Retina (tissue), 1 donor: ENCODE data around the gene ZNRF1.
A peak's percentile ranks its signal among the peaks of the same experiment; 100 is the strongest.

Source experiments
- DNase-seq: peaks from one replicate; pipeline ENCODE4 v3.0.0-alpha.2; 2016

ZNRF1 gene

DNA sequence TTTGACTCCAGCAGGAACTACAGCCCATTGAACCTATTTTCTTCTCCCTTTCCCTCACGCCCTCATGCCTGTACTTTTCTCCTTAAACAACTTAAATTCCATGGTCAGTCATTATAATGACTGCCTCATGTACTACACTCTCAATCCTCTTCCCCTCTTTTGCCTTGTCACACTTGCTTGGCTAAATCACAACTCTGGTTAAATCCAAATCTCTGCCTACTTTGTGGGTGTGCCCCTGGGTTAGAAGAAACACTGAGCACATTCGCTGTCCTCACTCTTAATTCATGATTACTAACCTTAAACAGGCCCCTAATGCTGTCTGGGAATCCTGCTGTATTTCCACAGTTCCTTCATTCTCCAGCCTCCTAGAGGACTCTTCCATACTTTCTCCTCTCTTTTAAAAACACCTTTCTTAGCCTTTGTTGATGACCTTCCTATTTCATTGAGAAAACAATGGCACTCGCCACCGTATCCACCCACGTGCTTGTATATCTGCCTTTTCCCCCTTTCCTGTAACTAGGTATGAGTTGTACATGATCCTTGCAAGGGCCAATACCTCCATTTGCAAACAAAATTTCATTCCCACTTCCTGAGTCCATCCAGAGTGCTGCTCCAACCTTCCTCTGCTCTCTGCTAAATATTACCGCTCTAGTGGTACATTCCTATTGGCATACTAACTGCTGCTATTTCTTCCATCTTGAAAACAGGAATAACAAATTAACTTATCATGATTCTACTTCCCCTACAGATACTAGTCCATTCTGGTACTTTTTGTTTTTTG, 28.9 kb downstream of the ZNRF1 start:
- no peak for DNase-seq

DNA sequence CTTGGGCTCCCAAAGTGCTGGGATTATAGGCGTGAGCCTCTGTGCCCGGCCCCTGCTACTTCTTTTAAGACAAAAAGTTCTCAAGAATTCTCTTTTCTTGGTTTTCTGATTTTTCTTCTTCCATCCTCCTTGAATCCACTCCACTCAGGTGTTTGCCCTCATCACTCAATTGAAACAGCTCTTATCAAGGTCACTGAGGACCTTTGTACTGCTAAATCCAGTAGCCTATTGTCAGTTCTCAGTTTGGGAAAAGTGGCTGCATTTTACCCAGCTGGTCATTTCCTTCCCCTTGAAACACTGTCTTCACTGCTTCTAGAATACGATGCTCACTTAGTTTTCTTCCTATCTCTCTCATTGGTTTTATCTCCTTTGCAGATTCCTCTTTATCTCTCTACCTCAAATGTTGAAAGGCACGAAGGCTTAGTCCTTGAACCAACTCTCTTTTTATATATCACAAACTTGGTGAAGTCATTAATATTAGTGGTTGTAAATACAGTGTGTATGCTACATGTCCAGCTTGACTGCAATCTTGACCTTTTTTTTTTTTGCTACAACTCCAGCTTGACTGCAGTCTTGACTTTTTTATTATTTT, 29.8 kb downstream of the ZNRF1 start:
- DNase-seq, result no peak

DNA sequence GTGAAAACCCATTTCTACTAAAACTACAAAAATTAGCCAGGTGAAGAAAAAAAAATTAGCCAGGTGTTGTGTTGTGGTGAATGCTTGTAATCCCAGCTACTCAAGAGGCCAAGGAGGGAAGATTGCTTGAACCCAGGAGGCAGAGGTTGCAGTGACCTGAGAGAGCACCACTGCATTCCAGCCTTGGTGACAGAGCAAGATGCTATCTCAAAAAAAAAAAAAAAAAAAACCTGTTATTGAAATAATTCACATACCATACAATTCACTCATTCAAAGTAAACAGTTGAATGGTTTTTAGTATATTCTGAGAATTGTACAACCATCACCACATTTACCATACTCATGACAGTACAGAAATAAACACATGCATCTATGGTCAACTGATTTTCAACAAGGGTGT, 31.0 kb downstream of the ZNRF1 start:
- no peak for DNase-seq

DNA sequence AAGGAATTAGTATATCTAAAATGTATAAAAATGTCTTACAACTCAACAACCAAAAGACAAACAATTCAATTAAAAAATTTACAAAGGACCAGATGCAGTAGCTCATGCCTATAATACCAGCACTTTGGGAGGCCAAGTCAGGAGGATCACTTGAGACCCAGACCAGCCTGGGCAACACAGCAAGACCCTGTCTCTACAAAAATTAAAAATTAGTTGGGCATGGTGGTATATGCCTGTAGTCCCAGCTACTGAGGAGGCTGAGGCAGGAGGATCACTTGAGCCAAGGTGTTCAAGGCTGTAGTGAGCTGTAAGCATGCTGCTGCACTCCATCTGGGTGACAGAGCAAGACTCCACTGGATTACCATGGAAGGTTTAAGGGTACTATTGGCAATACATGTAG, 33.8 kb downstream of the ZNRF1 start:
- DNase-seq, result no peak

DNA sequence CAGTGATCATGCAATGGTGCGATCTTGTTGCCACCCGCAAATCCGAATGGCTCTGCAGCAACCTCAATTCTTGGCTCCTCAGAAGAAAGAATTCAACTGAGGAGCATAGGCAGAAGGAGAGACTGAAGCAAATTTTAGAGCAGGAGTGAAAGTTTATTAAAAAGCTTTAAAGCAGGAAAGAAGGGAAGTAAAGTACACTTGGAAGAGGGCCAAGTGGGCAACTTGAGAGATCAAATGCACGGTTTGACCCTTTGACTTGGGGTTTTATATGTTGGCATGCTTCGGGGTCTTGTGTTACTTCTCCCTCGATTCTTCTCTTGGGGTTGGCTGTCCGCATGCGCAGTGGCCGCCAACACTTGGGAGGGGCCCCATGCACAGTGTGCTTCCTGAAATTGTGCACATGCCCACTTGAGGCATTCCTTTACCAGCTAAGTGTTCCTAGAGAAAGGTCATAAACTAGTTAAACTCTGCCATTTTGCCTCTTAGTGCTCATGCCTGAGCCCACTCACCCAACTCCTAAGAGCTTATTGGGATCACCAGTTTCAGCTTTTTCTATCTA, 36.7 kb downstream of the ZNRF1 start:
- DNase-seq, result no peak

DNA sequence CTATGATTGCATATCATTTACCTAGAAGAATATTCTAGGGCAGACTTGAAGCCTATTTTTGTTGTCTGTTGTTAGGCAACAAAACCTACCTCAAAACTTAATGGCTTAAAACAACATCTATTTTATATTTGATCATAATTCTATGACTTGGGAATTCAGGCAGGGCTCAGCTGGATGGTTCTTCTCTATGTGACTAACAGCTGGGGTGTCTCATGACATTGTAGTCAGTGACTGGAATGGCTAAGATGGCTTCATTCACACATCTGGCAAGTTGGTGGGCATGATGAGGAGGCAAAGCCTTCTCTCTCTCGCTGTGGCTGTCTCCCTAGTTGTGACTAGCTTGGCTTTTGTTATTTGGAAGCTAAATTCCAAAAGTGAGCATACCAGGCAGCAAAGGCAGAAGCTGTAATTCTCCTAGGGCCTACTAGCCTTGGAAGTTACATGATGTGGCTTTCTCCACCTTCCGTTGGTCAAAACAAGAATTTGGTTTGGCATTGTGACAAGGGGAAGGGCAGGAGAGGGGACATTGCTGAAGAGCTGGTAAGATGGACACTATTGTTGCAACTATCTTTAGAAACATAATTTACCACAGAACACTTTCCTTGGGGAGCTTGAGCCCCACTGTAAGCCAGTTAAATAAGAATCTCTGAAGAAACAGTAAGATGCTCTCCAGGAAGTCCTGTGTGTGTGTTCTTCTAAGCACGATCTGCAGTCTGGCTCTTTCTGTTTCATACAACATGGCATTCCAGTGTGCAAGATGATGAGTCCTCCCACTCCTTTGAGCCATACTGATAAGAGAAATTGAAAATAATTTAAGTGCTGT, 39.4 kb downstream of the ZNRF1 start:
- DNase-seq, result no peak

DNA sequence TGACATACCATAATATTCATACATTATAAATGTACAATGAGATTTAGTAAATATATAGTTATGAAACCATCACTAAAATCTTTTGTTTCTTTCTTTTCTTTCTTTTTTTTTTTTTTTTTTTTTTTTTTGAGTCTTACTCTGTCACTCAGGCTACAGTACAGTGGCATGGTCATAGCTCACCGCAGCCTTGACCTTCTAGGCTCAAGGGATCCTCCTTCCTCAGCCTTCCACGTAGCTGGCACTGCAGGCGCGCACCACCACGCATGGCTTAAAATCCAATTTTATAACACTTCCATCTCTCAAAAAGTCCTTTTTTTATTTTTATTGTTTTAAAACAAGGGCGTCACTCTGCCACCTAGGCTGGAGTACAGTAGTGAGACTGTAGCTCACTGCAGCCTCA, 41.1 kb downstream of the ZNRF1 start:
- DNase-seq, result no peak

DNA sequence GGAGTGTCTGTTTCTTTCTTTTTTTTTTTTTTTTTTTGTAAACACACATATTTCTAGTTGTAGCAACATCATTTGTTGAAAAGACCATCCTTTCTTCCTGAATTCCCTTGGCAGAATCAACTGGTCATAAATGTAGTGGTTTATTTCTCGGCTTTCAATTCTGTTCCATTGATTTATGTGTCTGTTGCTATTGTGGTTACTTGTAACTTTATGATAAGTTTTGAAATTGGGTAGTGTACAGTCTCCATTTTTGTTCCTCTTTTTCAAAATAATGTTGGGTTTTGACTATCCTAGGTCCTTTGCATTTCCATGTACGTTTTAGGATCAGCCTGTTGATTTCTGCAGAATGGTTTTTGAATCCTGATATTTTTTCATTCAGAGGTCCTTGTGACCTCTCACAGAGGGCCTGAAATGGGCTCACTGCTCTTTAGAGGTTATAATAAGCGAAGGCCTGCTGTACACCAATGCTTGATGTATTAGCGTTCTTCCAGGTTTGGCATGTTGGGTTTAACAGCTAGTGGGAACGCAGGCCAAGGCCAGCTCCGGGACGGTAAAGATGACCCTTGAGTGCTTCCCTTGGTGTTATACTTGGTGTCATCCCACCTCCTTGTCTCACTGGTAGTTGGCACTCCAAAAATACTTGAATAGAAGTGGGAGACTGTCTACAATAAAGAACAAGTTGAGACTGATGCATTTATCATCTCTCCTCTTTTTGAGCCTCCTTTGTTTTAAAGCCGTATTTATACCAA, 43.8 kb downstream of the ZNRF1 start:
- DNase-seq, result no peak

DNA sequence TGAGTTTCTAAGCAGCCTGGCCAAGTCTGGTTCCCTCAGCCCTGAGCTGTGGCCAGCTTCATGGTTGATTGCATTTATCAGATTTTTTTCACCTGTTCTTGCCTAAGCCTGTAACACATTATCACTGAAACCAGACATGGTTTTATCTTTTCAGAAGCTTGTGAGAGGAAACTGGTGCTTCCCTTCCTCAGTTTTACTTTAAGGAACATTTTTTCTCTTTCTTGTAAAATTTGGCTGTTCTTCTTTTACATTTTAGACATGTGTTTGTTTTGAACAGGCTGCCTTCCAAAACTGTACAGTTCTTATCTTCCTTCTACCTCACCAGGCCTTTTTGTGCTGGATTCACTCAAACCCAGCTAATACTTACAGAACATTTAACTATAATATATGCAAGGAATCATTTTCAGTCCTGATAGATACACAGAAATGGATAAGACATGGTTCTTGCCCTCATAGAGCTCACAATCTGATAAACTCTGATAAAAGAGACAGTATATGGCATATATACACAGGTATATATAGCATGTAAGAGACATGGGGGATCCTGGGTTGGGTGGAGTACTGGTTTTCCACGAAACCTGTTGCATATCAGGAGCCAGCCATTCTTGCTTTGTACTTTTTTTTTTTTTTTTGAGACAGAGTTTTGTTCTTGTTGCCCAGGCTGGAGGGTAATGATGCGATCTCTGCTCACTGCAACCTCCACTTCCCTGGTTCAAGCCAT, 44.5 kb downstream of the ZNRF1 start:
- no peak for DNase-seq

DNA sequence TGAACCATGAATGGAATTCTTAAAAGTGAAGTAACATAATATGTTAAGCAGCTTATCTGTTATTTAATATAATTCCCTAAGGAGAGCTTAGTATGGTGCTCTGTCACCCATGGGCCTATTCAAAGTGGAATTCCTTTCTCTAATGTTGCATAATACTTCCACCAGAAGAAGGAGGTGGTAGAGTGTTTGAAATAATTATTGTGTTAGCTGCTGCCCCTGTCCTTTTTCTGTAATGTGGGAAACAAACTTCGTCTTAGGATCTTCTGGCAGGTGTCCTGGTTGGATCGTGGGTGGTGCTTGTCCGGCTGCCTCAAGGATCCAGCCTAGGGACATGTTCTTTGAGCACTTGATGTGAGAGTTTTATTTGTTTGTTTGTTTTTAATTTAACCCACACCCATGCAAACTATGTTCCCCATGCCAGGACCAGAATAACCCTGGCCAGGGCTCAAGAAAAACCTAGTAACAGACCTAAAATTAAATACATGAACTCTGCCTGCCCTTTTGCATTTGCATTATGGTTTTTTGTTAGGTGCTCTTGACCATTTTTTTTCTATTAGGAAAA, 46.1 kb downstream of the ZNRF1 start:
- no peak for DNase-seq

DNA sequence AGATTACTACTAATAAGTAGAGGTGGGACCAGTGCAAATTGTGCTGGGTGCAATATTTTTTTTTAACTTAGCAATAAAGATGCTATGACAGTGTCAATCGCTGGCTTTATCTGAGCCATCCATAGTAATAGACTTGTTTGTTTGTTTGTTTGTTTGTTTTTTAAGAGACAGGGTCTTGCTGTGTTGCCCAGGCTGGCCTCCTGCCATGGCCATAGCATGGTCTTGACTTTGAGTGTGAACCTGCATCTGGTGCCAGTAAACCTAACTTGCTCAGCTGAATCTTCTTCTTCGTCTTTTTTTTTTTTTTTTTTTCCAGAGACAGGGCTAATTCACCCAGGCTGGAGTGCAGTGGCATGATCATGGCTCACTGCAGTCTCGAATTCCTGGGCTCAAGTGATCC, 46.6 kb downstream of the ZNRF1 start:
- no peak for DNase-seq

DNA sequence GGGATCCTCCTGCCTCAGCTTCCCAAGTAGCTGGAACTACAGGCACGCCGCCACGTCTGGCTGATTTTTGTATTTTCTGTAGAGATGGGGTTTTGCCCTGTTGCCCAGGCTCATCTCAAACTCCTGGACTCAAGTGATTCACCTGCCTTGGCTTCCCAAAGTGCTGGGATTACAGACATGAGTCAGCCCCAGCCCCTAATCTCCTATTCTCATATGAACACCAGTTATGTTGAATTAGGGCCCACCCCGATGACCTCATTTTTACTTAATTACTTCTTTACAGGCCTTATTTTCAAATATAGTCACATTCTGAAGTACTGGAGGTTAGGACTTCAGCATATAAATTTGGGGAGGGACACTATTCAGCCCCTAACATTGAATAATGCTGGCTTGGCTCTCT, 49.2 kb downstream of the ZNRF1 start:
- DNase-seq, result no peak

DNA sequence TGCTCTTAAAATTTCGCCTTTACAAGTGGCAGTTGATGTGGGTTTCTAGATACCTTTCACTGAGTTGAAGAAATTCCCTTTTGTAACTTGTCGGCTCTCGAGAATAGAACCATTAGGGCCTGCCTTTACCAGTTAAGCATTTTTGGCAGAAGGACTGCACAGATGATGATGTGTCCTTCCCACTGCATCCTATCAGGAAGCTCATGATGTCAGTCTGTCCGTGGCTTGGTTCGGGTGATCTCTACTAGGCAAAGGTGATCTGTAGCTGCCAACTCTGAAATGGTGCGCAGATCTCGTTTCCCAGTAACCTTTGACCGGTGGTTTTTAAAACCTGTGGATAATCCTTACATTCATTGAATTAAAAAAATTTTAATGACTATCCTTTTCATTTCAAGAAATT, 49.7 kb downstream of the ZNRF1 start:
- DNase-seq, result no peak

DNA sequence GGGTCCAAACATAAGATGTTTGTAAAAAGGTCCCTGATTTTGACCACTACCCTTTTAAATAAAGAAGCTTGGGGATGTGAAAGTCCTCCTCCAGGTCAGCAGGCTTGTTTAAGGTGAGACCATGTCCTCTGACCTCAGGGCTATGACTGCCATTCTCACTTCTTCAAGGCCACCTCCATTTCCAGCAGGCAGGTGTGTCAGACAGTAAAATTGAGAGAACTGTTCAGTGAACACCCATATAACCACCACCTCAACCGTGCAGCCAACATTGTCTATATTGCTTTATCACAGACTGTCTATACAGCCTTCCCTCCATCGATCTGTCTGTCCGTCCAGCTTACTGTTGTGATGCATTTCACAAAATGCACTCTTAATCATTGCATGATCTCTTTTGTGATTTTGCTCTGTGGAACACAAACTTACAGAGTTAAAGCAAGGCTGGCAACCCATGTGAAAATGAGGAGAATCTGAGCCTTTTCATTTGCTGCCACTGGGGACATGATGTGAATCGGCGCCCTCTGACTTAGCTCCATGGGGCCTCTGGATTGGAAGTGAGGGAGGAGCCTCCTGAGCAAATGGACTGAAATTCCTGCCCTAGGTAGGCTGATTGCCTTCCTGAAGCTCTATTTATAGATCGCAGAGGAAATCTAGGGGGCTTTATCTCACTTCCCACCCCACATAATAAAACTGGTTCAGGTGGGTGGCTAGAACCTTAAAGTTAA, 53.8 kb downstream of the ZNRF1 start:
- DNase-seq, result no peak

DNA sequence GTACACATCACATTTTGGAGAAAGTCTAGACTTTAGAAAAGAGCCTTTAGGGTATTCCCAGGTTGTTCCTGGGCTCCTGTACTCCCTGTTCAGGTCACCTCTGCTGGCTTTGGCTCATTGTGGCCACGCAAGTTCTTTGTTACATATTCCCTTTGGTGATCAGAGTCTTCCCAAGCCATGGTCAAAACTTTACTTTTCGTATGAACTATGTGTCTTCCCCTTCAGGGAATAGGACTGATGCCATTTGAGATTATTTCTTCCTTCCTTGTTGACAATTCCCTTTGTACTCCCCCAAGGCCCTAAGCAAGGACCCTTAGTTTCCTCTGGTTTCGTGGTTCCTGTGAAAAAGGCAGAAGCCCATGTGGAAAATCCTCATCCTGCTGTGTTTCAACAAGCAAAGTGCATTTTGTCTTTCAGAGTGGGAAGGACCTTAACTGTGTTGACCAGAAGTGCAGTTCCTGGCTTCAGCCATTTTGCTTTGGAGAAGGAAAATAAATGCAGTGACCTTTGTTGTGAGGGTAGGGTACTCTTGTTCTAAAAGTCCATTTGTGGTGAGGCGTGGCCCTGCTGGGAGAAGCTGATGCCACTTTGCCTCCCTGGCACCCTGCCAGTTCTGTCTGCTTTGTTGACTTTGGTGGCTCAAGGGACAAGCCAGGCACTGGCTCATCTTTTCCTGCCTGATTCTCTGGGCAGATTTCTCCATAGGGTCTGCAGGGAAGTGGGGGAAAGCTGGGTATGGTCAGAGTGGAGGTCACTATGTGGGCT, 55.1 kb downstream of the ZNRF1 start:
- DNase-seq, result peak; percentile 28

DNA sequence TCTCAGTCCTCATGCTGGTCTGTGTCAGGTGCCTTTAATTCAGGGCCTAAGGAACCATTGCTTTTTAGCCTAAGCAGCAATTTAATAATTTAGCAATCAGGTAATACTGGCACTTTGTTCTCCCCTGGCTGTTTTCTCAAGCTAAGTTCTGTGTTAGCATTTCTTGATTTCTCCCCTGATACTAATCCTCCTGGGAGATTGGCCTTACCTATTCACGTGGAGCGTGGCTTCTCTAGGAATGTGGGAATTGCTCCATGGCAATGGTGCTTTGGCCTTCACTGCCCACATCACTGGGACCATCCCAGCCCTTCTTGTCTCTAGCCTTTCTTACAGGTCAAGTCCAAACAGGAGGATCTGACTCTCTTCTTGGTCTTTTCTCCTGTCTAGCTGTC, 55.7 kb downstream of the ZNRF1 start:
- DNase-seq, result no peak

DNA sequence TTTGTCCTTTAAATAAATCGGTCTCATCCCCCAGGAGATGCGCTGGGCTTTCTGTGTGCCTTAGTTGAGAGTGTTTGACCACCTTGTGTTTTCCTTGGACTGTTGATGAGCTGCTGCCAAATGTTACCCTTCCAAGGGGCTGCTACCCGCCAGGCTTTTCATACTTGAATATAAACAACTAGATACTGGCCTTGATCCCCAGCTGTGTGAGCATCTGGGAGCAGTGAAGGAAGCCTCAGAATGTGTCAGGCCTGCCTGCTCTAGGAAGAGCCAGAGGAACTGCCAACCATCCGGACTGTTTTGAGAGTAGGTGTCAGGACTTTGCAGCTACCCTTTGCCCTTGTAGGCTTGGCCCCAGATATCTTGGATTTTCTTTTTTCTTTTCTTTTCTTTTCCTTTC, 60.0 kb downstream of the ZNRF1 start:
- no peak for DNase-seq

DNA sequence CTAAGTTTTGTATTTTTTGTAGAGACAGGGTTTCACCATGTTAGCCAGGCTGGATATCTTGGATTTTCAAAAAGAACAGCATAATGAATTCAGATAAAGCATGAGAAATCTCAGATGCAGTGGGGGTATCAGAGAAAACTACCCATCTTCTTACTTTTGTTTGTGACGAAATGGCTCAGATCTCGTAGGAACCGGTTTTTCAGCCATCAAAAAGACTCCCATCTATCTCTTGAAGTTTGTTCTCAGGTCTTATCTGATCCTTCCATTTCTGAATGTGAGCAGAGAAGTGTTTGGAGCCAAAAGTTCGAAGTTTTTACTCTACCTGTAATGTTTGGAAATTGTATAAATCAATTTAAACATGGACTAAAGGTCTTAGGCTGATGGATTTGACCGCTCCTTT, 60.6 kb downstream of the ZNRF1 start:
- DNase-seq, result no peak

DNA sequence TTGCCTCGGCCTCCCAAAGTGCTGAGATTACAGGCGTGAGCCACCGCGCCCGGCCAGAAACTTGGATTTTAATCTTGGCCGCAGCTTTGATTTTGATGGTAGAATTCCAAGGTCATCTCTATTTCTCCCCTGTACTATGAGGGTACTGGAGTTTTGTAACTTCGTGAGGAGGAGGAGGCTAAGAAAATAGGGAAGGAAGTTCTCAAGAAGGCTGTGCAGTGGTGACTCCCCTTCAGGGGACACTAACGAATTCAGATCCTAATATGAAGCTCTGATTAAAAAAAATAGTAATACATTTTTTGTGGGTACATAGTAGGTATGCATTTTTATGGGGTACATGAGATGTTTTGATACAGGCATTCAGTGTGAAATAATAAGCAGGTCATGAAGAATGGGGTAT, 61.9 kb downstream of the ZNRF1 start:
- DNase-seq, result no peak

DNA sequence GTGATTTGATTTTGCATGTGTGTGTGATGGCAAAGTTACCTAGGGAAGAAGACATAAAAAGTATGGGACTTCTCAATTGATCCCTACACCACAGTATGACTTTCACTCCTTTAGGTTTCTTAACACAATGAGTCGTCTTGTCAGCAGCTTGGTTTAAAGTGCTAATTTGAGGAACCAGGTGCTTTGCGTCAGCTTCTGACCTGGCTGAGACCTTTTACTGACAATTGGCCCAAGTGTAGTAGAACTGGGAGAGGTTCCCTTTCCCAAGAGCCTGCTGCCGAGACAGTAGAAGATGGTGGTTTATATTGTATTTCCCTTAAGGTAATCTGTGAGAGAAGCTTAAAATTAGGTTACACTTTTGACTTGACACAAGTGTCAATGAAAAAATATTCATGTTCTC, 62.8 kb downstream of the ZNRF1 start:
- no peak for DNase-seq
